GM21717 (cell line): ENCODE data around the gene UNC93B1.
"Not testable (repeated sequence)": the region's sequence is repeated elsewhere in the genome, so short reads cannot be mapped to it uniquely, and the experiment has no call there.

Experiments used
- ATAC-seq: cut with Tn5 transposase; IDR thresholded peaks from one replicate; pipeline ENCODE4 v1.9.1; 2021; ENCODE audit warnings: mild to moderate bottlenecking, moderate library complexity; ENCODE audit not compliant: unreplicated experiment

The UNC93B1 gene

DNA sequence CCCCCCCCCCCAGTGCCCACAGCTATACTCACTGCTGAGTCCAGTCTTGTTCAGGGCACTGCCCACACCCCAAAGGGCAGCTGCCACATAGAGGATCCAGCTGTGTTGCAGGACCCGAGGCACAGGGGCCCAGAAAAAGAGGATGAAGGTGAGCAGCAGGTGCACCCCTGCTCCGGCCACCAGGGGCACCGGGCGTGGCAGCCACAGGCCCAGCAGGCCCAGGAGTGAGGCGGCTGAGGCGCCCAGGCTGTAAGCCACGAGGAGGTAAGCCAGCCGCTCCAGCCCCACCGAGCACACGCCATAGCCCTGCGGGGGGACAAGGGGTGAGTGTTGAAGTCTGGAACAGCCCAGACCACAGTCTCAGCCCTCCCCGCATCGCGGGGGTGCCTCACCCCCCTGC lies 8.3 kb downstream of the UNC93B1 start:
- not testable (repeated sequence) for ATAC-seq

DNA sequence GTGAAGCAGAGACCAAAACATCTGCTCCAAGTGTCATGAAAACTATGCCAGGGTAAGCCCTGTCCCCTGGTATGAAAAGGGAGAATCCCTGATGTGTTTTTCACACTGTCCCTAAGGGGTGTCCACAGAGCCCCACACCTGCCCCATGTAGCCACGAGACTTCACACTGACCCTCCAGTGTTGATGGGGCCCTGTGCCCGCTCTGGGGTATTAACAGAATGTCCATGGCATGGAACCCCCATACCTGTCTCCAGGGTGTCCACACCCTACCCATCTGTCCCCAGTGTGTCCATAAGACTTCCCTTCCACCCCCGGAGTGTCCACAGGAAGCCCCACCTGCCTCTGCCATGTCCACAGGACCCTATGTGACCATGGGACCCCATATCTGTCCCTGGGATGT lies 8.8 kb downstream of the UNC93B1 start:
- not testable (repeated sequence) for ATAC-seq

DNA sequence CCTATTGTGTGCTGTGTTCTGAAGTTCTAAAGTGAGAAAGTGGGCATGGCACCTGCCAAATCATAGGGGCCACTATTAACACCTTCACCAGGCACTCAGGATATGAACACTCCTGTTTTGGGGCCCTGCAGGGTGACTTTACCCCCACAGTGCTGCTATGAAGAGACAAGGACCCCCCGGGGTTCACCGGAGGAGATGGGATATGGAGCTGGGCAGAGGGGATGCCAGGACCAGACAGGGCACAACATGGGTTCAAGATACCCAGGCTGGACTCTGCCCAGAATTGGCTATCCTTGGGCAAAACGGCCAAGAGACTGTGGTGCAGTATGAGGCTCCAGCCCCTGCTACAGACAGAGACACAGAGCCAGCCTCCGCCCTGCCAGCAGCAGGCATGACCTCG lies 9.5 kb downstream of the UNC93B1 start:
- not testable (repeated sequence) for ATAC-seq

DNA sequence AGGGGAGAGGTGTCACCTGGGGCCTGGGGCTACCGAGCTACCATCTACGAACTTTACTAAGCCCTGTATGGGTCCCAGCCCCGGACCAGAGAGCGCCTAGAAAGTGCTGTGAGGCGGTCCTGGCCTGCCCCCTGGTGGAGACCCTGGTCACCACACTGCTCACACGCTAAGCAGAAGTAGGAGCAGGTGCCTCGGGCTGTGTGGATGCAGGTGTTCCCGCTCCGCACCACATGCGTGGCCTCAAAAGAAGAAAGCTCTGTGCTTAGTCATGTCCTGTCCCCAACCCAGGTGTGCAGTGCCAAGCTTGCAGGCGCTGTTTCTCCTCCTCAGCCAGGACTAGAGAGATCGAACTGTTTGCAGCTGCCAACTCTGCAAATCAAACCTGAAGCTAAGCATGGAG lies 10.1 kb downstream of the UNC93B1 start:
- ATAC-seq: not testable (repeated sequence)

DNA sequence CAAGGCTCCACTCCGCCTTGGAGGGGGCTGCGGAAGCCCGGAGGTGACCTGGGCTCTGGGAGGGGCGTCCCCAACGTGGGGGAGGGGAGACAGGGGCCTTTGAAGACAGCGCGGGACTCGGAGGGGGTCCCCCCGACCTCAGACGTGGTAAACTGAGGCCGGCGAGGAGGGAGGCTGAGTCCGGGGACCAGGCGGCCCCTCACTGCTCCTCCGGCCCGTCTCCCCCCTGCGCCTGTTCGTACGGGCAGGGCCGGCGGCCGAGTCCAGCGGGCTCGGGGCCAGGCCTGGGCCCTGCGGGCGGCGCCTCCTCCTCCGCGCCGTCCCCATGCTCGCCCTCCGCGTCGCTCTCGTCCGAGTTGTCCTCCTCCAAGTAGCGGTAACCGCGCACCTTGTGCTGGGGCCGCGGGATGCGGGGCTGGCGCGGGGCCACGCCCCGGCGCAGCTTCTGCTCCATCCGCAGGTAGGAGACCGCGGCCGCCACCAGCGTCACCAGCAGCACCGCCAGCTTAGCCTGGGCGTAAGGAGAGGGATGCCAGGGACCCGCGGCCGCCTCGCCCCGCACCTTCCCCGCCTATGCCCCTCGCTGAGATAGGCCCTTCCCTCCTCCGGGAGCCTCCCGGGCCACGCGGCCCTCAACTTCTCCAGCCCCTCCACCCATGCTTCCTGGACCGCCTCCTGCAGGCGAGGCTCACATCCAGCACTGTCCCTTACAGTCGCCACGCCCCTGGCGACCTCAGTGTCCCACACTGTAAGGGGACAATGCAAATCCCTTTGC lies 12.4 kb downstream of the UNC93B1 start:
- ATAC-seq: not testable (repeated sequence)

DNA sequence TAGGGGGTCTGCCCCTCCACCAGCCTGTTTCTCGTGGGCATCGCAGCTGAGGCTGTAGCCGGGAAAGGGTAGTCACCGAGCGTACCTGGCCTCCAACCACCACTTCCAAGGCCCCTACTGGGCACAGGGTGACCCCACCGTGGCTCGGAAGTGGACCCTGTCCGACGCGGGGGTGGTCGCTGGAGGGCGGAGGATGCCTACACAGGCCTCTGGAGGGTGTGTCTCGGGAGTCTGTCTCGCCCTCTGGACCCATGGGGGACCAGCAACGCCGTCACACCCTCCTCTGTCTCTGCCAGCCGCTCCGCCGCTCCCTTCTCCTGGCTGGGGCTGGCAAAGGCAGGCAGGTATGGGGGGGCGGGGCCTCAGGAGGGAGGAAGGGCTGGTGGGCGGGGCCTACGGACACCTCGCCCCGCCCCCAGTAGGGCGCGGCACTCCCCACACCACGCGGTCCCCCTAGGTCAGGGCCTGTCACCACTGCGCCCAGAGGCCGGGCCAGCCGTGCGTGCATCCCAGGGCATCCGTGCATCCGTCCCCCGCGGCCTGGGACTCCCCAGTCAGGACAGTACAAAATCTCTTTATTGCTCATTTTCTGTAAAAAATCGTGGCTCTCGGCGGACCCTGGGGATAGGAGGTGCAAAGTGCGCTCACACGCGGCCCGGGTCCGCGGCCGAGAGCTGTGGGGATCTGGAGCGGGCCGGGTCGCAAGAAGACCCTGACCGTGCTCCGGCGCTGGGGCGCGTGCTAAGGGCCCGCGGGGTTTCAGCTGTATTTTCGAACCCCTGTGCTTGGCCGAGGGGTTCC lies 13.2 kb downstream of the UNC93B1 start:
- ATAC-seq: not testable (repeated sequence)

DNA sequence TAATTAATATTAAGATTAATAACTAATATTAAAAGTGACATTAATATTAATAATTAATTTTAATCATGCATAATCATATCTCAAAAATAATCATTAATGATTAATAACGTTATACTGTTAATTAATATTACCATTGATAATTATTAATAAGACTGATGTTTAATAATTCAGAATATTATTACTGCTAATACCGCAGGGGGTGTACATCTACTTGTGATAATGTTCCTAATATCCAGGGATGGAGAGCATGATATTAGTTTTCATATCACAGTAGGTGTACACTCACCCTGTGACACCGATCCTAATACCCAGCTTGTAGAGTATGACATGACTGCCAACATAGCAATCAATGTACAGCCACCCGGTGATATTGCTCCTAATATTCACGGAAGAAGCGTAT lies 18.6 kb downstream of the UNC93B1 start:
- not testable (repeated sequence) for ATAC-seq

DNA sequence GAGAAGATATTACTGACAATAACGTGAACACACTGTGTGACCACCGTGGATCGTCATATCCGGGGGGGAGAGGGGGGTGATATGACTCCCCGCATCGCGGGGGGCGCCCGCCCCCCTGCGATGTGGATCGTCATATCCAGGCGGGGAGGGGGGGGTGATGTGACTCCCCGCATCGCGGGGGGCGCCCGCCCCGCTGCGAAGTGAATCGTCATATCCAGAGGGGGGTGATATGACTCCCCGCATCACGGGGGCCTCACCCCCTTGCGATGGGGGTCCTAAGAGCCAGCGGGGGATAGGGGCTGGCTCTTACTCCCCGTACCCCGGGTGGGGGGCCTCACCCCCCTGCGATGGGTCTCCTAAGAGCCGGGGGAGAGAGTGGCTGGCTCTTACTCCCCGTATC lies 19.9 kb downstream of the UNC93B1 start:
- no peak for ATAC-seq

DNA sequence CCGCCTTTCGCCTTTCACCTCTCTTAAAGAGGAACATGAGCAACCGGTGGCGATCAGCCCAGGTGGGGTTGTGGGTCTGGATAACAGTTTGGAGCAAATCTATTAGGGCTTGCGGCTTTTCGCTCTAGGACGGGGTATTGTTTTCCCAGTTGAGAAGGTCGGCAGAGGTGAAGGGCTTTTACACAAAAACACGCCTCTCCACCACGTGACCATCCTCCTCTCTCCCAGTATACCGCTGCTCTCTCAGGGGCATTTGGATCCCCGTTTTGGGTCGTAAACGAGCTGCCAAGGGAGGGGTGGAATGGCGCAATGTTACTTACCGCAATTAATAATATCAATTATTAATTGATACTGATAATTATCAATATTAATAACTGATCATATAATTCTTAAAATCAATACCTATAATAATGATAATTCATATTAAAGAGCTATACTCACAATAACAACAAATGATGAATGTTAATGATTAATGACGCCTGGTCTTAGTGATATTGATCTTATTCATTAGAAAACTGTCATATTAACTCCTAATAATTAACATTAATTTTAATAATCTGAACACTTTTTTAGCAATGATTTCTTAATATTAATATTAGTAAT lies 21.5 kb downstream of the UNC93B1 start:
- ATAC-seq: not testable (repeated sequence)

DNA sequence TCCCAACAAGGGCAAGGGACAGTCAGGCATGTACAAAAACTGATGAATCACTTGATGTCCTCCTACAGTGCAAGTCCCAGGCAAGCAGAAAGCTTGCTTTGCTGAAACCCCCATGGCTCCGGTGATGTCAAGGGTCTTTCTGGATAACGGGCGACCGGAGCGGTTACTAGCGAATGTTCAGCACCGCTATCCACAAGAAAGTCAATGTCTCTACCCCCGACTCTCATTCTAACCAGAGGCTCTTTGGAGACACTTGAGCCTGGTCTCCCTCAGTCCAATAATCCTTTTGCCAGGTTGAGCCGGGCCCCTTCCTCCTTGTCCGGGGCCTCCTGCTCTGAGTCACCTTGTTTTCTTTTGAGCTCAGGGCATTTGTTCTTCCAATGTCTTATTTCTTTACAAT lies 22.7 kb downstream of the UNC93B1 start:
- not testable (repeated sequence) for ATAC-seq

DNA sequence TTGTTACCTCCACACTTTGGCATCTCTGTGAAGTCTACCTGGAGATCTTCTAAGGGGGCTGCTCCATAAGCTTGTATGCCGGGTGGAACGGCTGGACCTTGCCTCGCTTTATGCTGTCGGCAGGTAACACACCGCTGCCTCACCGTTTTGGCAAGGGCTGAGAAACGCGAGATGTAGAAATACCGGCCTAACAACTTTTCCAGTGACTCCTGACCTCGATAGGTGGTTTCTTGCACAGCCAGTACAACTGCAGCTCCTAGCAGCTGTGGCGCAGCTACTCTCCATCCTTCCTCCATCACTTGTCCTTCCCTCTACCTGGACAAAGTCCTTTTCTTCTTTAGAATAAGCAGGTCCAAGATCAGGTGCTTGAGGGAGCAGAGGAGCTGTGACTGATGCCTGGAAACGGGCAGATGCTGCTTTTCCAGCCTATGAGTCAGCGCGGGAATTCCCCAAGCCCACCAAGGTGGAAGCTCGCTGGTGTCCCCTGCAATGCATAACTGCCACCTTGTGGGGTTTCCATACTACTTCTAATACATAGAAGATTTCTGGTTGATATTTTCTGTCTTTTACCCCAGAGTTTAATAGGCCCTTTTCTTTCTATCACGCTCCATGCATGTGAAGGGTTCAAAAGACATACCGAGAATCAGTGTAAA lies 25.0 kb downstream of the UNC93B1 start:
- not testable (repeated sequence) for ATAC-seq

DNA sequence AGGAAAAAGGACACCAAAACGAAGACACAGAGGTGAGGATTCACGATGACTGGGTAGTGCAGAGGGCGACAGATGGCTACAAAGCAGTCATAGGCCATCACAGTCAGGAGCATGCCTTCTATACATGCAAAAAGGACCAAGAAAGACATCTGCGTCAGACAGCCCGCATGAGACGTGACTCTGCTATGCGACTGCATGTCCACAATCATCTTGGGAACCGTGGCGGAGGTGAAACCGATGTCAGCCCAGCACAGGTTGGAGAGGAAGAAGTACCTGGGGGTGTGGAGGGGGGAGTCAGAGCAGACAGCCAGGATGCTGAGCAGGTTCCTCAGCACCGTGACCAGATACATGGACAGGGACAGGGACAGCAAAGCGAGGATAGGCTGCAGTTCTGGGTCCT lies 29.2 kb downstream of the UNC93B1 start:
- ATAC-seq: not testable (repeated sequence)

DNA sequence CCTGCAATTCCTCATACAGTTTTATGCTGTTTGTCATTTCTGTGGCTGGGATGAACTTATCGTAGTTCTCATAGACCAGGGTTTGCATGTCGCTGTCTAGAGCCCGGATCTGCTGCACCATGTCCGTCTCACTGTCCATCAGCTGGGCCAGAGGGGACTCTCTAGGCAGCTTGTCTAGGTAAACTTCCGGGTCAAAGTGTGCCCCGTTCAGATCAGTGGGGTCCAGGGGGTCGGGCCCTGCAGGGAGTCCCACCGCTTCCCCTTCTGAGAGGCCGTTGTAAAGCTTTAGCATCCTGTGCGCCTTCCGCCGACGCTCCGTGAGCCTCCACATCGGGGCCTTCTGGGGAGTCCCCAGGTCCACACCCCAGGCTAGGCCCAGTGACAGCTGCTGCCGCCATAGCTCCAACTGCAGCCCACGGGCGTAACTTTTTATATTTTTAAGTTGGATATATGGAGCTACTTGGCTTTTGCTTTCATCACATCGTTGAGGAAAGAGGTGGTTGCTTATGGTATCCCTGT lies 38.0 kb downstream of the UNC93B1 start:
- not testable (repeated sequence) for ATAC-seq

DNA sequence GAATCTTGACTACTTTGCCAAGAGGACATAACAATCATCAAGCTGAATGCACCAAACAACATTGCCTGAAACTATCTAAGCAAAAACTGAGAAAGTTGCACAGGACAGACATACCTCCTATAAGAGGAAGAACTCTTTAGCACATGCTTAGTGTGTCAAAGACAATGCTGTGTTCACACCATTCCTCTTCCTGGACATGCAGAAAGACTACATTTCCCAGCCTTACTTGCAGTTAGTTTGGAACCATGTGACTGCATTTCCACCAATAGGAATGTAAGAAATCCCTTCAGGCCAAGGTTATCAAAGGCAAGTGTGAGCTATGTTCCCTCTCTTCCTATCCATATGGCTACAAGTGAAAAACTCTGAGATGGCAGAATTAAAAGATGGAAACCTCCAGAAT lies 39.2 kb downstream of the UNC93B1 start:
- ATAC-seq: not testable (repeated sequence)

DNA sequence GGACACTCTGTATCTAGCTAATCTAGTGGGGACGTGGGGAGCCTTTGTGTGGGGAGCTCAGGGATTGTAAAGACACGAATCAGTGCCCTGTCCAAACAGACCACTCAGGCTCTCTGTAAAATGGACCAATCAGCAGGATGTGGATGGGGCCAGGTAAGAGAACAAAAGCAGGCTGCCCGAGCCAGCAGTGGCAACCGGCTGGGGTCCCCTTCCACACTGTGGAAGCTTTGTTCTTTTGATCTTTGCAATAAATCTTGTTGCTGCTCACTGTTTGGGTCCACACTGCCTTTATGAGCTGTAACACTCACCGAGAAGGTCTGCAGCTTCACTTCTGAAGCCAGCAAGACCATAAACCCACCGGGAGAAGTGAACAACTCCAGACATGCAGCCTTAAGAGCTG lies 40.0 kb downstream of the UNC93B1 start:
- not testable (repeated sequence) for ATAC-seq

DNA sequence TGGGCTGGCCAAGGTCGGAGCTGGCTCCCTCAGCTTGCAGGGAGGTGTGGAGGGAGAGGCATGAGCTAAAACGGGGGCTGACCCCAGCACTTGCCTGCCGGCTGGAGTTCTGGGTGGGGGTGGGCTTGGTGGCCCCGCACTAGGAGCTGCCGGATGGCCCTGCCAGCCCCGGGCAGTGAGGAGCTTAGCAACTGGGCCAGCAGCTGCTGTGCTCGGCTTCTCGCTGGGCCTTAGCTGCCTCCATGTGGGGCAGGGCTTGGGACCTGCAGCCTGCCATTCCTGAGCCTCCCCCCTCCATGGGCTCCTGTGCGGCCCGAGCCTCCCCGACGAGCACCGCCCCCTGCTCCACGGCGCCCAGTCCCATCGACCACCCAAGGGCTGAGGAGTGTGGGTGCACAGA lies 40.7 kb downstream of the UNC93B1 start:
- ATAC-seq: not testable (repeated sequence)

DNA sequence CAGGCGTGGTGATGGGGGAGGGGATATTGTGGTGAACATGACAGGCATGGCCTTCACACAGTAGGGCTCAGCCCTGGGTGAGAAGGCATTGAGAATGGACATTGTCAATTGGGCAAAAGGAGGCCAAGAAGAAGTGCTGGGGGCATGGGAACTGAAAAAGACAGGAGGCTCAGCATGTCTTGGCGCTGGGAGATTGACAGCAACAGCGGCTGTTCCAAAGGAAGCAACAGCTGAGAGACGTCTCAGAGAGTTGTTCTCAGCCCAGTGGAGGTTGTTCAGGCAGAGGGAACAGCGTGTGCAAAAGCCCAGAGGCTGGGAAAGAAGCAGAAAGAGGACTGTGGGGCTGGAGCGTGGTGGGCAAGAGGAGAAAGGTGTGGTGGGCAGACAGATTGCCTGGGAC lies 47.7 kb downstream of the UNC93B1 start:
- not testable (repeated sequence) for ATAC-seq

DNA sequence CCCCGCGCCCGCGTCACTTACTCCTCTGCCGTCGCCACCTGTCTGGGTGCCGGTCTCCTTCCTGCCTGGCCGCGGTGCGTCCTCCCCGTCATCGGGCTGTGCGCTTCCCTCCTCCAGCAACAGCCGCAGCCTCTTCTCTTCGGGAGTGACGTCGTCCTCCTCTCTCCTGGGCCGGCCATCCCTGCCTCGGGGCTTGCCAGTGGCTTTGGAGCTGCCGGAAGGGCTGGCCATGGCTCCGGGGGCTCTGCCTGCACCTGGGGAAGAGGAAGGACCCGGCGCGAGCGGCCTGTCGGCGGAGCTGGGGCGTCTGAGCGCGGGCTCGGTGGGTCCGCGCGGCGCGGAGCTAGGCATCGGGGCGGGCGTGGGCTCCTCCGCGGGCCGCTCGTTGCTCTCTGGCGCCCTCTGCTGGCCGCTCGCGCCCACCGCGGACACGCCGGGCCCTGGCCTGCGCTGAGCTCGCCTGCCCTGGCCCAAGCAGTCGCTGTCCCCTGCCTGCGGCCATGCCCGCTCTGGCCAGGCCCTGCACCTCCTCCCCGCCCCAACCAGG lies 48.4 kb downstream of the UNC93B1 start:
- not testable (repeated sequence) for ATAC-seq

DNA sequence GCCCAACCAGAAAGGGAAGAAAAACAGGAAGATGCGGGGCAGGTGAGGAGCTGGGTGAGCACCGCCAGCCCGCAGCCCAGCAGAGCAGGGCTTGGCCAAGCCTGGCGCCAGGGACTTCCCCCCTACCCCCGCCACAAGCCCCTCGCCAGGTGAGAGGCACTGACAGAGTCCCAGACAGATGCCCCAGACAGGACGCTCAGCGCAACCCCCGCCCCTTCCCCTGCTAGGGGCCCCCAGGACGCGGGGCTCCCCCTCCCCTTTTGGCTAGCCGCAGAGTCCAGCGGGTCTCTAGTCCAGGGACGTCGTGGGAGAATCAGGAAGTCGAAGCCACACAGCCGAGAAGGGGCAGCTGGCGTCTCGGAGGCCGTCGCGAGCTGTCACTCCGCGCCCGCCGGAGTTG lies 48.9 kb downstream of the UNC93B1 start:
- not testable (repeated sequence) for ATAC-seq

DNA sequence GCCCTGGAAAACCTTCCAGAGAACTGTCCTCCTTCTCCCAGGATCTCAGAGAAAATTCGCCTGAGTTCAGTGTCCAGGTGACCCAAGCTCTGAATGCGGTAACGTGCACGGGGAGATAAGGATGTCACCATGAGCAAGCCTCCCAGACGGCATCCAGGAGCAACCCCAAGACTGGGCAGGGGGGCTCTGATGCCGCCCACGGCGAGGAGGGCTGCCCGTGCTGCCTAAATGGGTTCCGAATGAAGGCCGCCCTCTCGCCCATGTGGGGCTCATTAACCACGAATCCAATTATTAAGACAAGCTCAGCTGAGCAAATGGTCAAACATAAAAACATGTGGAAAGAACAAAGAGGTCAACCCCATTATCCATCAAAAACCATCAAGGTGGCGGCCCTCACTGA lies 49.6 kb downstream of the UNC93B1 start:
- ATAC-seq: not testable (repeated sequence)

DNA sequence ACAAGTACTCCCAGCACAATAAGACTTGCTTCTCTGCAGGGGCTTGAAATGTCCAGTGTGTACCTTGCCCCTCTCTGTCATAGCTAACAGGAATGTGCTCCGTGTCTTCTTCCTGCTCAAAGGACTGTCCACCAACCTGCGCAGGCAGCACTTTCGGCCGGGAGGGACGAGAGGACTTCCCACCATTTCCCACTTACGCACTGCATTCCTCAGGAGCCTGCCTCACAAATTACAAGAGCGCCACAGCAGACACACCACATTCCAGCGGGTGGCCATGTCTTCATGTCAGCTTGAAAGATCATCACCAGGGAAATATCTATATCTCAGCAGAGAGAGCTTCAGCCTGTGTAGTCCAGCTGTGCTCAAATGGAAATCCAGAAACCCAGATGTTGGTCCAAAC lies 53.2 kb downstream of the UNC93B1 start:
- ATAC-seq: not testable (repeated sequence)
